B cell (primary cell): ENCODE measurements around the gene CHAT. TPM values are rescaled to one million over a fixed set of nuclear protein-coding genes. Genes with fewer than 3 reads are reported as not detected.

Experiments
- ATAC-seq: fragments of 200-7000 bp; cut with Tn5 transposase; one replicate; pipeline ENCODE4 v1.10.0; 2021; ENCODE audit warnings: low read depth, mild to moderate bottlenecking, moderate number of reproducible peaks, moderate library complexity
- CTCF ChIA-PET: fragments of 350-600 bp; sonication (Branson Sonifier 250); formaldehyde crosslinking; loops from one replicate; lab custom pipeline; 2021; ENCODE audit warnings: antibody characterized with exemption, inconsistent platforms; lab: Charles Lee
- POLR2A ChIA-PET: fragments of 350-600 bp; sonication (Branson Sonifier 250); formaldehyde crosslinking; loops from one replicate; lab custom pipeline; 2021; ENCODE audit warnings: antibody characterized with exemption; lab: Charles Lee
- DNase-seq: peaks from one replicate; pipeline ENCODE4 v3.0.0; 2013
- H2AFZ ChIP-seq: 2 replicates; pipeline ENCODE4 v1.6.1; 2012; ENCODE audit warnings: mild to moderate bottlenecking, low read depth, low read length; ENCODE audit not compliant: insufficient read depth, poor library complexity, severe bottlenecking
- H3K27ac ChIP-seq, 2 donors: 1 replicate in 1 of 2; 2 replicates in 1 of 2; pipeline ENCODE4 v1.5.1; 2012 to 2013; ENCODE audit warnings: low read length in 2 of 2, mild to moderate bottlenecking in 2 of 2, moderate library complexity in 1 of 2
- H3K27me3 ChIP-seq, 4 experiments: fragments of 200-600 bp in 1 of 4; sonication (generic) in 1 of 4; replicated peaks in 1 of 4; 1 replicate in 2 of 4; 2 replicates in 2 of 4; pipeline versions ENCODE4 v1.6.1 to v1.7.0; 2013 to 2016; ENCODE audit warnings: low read length in 3 of 4, mild to moderate bottlenecking in 2 of 4, mixed read lengths in 1 of 4, moderate library complexity in 1 of 4; ENCODE audit not compliant: insufficient read depth in 4 of 4, control insufficient read depth in 3 of 4; ENCODE audit errors: control extremely low read depth in 1 of 4
- H3K36me3 ChIP-seq, 2 experiments: replicated peaks in 1 of 2; 1 replicate in 1 of 2; 2 replicates in 1 of 2; pipeline versions ENCODE4 v1.6.1 to v1.7.1; 2013; ENCODE audit warnings: low read length in 1 of 2; ENCODE audit not compliant: insufficient read depth in 2 of 2, control insufficient read depth in 1 of 2; ENCODE audit errors: control extremely low read depth in 1 of 2, extremely low read depth in 1 of 2
- H3K4me1 ChIP-seq, 2 donors: fragments of 200-600 bp in 1 of 2; sonication (generic) in 1 of 2; 1 replicate in 1 of 2; 2 replicates in 1 of 2; pipeline versions ENCODE4 v1.5.1 to v1.6.1; 2013 to 2017; ENCODE audit warnings: low read length in 2 of 2; ENCODE audit not compliant: control insufficient read depth in 2 of 2, insufficient read depth in 2 of 2
- H3K4me2 ChIP-seq: replicated peaks from 2 replicates; pipeline ENCODE3; 2012; ENCODE audit warnings: mild to moderate bottlenecking, low read depth, low read length; ENCODE audit not compliant: poor library complexity, severe bottlenecking
- H3K4me3 ChIP-seq, 5 experiments: fragments of 200-600 bp in 1 of 5; sonication (generic) in 1 of 5; 1 replicate in 3 of 5; 2 replicates in 2 of 5; pipeline versions ENCODE4 v1.5.1 to v1.7.0; 2011 to 2016; ENCODE audit warnings: low read length in 4 of 5, mild to moderate bottlenecking in 4 of 5, low read depth in 2 of 5, control low read depth in 1 of 5, moderate library complexity in 1 of 5; ENCODE audit not compliant: insufficient read depth in 1 of 5; ENCODE audit errors: control extremely low read depth in 1 of 5, extremely low read depth in 1 of 5
- H3K79me2 ChIP-seq: fragments of 200-600 bp; sonication (generic); one replicate; pipeline ENCODE4 v1.6.0; 2016; ENCODE audit warnings: low read length; ENCODE audit not compliant: control insufficient read depth, insufficient read depth
- H3K9ac ChIP-seq: fragments of 200-600 bp; sonication (generic); 2 replicates; pipeline ENCODE4 v1.6.1; 2017; ENCODE audit warnings: mild to moderate bottlenecking, low read length, moderate library complexity
- H3K9me3 ChIP-seq, 3 donors: one replicate each; pipeline versions ENCODE4 v1.6.1 to v1.7.1; 2013; ENCODE audit warnings: low read length in 2 of 3; ENCODE audit not compliant: control insufficient read depth in 2 of 3, insufficient read depth in 1 of 3; ENCODE audit errors: control extremely low read depth in 1 of 3
- H4K20me1 ChIP-seq: 2 replicates; pipeline ENCODE4 v1.6.0; 2012; ENCODE audit warnings: mild to moderate bottlenecking, low read length; ENCODE audit not compliant: insufficient read depth, control insufficient read depth, poor library complexity, severe bottlenecking
- H3K27ac Mint-ChIP-seq: one replicate; pipeline ENCODE4 v1.8.0; 2021; ENCODE audit warnings: mixed read lengths
- H3K27me3 Mint-ChIP-seq: one replicate; pipeline ENCODE4 v1.8.0; 2021; ENCODE audit warnings: mixed read lengths
- H3K4me1 Mint-ChIP-seq: one replicate; pipeline ENCODE4 v1.8.0; 2021; ENCODE audit warnings: mixed read lengths
- H3K4me3 Mint-ChIP-seq: one replicate; pipeline ENCODE4 v1.8.0; 2021; ENCODE audit warnings: mixed read lengths
- H3K9me3 Mint-ChIP-seq: one replicate; pipeline ENCODE4 v1.8.0; 2022; ENCODE audit warnings: mixed read lengths; ENCODE audit not compliant: insufficient read depth
- EZH2 ChIP-seq: IDR thresholded peaks from 2 replicates; pipeline ENCODE4 v1.6.1; 2012; ENCODE audit warnings: borderline replicate concordance, low read depth, mild to moderate bottlenecking, moderate library complexity, low read length; ENCODE audit not compliant: insufficient read depth, poor library complexity, severe bottlenecking
- WGBS: methylation state at CpG from one replicate; pipeline ENCODE4 v1.1.5; 2013; ENCODE audit warnings: missing lambda C conversion rate; ENCODE audit not compliant: insufficient coverage; 5-methylcytosine and 5-hydroxymethylcytosine counted together
- intact Hi-C: fragments of 100-400 bp; cut with micrococcal nuclease; formaldehyde crosslinking; loops from one replicate; pipeline ENCODE4 v1.10.0; 2022
- polyA plus RNA-seq: library from polyadenylated mRNA; depleted of rRNA; stranded (reverse); fragments of >200 nt; gene quantifications from 2 replicates; pipeline ENCODE4 v1.2.3, GENCODE V29; 2012
- total RNA-seq, 2 donors: library from RNA; stranded (reverse); fragments of 120-200 nt in 1 of 2; gene quantifications; 1 replicate in 1 of 2; 2 replicates in 1 of 2; pipeline versions ENCODE4 v1.2.3 to v1.2.4, GENCODE V29; 2013 to 2022
- TF ChIP-seq, protein P1 (sequence below): fragments of 200-600 bp; IDR thresholded peaks from one replicate; pipeline ENCODE4 v1.8.0; 2022; ENCODE audit warnings: antibody characterized with exemption, mild to moderate bottlenecking

The CHAT gene
- total and polyA plus RNA-seq, 2 donors (not counting 1 experiment from before 2014, with no cell fraction given): not detected

DNA sequence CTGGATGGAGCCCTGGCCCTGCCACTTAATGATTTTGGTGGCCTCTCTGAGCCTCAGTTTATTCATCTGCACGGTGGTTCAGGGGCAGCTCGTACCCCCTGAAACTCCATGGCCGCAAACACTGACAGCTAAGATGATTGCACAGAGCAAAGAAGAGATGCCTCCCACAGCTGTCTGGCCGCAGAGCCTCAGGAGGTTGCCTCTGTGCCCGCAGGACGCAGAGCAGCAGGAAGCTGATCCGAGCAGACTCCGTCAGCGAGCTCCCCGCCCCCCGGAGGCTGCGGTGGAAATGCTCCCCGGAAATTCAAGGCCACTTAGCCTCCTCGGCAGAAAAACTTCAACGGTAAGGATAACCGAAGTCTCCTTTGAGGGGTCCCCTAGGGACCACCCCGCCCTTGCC, 35.5 kb downstream of the CHAT start:
- no peak overlapping the region for H3K27ac Mint-ChIP-seq
- Histone ChIP-seq H3K9ac (no peak overlapping the region), H3K36me3 (no peaks in the 10 kb centered on the region), H3K4me3 (no peak overlapping the region), H3K27ac (no peak overlapping the region), H3K27me3 (no peaks in the 10 kb centered on the region), H2AFZ (no peak overlapping the region), H3K9me3 (no peaks in the 10 kb centered on the region), H3K4me1 (peaks cover 0 to 6% of the 10 kb centered on the region in 2 donors), H4K20me1 (no peaks in the 10 kb centered on the region), H3K79me2 (no peaks in the 10 kb centered on the region), H3K4me2 (peak overlapping the region; percentile 33)
- peaks cover 10% of the 10 kb centered on the region for H3K4me1 Mint-ChIP-seq
- no peak overlapping the region for H3K4me3 Mint-ChIP-seq
- POLR2A ChIA-PET: no interaction called here
- intact Hi-C loops: no loop called here
- CTCF ChIA-PET: interaction anchor here (1.6 kb wide), 1 partner anchor 56 kb away, joined by 5 read pairs; no protein-coding TSS in a partner anchor
- TF ChIP-seq EZH2: no peak
- TF ChIP-seq, protein P1, sequence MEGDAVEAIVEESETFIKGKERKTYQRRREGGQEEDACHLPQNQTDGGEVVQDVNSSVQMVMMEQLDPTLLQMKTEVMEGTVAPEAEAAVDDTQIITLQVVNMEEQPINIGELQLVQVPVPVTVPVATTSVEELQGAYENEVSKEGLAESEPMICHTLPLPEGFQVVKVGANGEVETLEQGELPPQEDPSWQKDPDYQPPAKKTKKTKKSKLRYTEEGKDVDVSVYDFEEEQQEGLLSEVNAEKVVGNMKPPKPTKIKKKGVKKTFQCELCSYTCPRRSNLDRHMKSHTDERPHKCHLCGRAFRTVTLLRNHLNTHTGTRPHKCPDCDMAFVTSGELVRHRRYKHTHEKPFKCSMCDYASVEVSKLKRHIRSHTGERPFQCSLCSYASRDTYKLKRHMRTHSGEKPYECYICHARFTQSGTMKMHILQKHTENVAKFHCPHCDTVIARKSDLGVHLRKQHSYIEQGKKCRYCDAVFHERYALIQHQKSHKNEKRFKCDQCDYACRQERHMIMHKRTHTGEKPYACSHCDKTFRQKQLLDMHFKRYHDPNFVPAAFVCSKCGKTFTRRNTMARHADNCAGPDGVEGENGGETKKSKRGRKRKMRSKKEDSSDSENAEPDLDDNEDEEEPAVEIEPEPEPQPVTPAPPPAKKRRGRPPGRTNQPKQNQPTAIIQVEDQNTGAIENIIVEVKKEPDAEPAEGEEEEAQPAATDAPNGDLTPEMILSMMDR: no peak
- ATAC-seq (no peak), DNase-seq (no peak)
- H3K27me3 Mint-ChIP-seq: peaks cover 16% of the 10 kb centered on the region
- 15% methylated on average over 17 of the region's 17 CpGs for WGBS
- no peaks in the 10 kb centered on the region for H3K9me3 Mint-ChIP-seq

DNA sequence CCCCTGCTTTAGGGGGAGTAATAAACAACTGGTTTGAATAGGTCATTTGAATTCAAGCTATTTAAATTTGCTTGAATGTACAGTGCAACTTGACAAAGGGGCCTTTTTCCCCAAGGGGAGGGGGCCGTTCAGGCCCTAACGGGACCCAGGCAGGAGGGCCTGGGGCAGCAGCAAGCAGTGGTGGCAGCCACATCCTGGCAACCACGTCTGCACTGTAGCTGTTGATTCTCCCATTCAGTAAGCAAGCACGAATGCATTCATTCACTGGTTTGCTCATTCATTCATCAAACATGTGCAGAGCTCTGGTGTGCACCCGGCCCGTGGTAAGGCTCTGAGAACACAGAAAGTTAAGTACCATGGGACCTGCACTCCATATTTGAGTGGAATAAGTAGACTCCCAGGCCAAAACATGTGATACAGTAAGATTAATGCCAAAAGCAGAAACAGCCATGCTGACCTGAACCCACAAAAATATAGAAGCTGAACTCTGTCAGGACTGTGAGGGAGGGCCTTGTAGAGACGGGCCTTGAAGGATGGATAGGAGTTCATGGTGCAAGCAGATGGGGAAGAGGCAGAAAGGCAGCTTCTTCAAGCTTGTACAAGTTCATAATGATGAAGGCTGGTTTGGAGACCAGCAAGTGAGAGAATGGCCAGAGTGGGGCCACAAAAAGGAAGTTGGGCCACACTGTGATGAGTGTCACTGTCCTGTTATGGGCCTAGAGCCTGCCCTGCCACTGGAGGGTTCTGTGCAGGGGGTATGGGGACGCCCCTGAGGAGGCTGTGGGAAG, 36.3 kb downstream of the CHAT start:
- Histone ChIP-seq H3K9ac (no peak overlapping the region), H3K27ac (no peak overlapping the region), H3K36me3 (no peaks in the 10 kb centered on the region), H3K4me3 (no peak overlapping the region), H4K20me1 (no peaks in the 10 kb centered on the region), H3K9me3 (no peaks in the 10 kb centered on the region), H3K79me2 (no peaks in the 10 kb centered on the region), H3K27me3 (no peaks in the 10 kb centered on the region), H3K4me1 (peaks cover 0 to 6% of the 10 kb centered on the region in 2 donors), H2AFZ (no peak overlapping the region), H3K4me2 (no peak overlapping the region)
- Mint-ChIP-seq H3K27me3 (peaks cover 12% of the 10 kb centered on the region), H3K9me3 (no peaks in the 10 kb centered on the region), H3K27ac (no peak overlapping the region), H3K4me3 (no peak overlapping the region), H3K4me1 (peaks cover 10% of the 10 kb centered on the region)
- ChIA-PET CTCF (interaction anchor here (1.6 kb wide), 1 partner anchor 57 kb away, joined by 5 read pairs; no protein-coding TSS in a partner anchor), POLR2A (no interaction called here)
- ATAC-seq (no peak), DNase-seq (no peak)
- WGBS: 56% methylated on average over 5 of the region's 8 CpGs
- TF ChIP-seq EZH2: no peak
- TF ChIP-seq, protein P1: no peak
- intact Hi-C loops: no loop called here
